ENCODE results near the gene MYO5C.

The MYO5C gene

DNA sequence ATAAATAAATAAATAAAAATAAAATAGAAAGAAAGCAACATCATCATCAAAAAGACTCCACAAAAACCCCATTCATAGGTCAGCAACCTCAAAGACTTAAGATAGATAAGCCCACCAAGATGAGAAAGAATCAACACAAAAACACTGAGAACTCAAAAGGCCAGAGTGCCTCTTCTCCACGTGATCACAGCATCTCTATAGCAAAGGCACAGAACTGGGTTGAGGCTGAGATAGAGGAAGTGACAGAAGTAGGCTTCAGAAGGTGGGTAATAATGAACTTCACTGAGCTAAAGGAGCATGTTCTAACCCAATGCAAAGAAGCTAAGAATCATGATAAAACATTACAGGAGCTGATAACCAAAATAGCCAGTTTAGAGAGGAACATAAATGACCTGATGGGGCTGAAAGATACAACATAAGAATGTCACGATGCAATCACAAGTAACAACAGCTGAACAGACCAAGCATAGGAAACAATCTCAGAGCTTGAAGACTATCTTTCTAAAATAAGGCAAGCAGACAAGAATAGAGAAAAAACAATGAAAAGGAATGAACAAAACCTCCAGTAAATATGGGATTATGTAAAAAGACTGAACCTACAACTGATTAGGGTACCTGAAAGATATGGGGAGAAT, 130.9 kb downstream of the MYO5C start:
- TF ChIP-seq, protein P1, sequence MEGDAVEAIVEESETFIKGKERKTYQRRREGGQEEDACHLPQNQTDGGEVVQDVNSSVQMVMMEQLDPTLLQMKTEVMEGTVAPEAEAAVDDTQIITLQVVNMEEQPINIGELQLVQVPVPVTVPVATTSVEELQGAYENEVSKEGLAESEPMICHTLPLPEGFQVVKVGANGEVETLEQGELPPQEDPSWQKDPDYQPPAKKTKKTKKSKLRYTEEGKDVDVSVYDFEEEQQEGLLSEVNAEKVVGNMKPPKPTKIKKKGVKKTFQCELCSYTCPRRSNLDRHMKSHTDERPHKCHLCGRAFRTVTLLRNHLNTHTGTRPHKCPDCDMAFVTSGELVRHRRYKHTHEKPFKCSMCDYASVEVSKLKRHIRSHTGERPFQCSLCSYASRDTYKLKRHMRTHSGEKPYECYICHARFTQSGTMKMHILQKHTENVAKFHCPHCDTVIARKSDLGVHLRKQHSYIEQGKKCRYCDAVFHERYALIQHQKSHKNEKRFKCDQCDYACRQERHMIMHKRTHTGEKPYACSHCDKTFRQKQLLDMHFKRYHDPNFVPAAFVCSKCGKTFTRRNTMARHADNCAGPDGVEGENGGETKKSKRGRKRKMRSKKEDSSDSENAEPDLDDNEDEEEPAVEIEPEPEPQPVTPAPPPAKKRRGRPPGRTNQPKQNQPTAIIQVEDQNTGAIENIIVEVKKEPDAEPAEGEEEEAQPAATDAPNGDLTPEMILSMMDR (IDR thresholded peaks at IDR 0.05; ENCODE audit: extremely low read depth, insufficient read depth, missing control alignments), result no peak
- no peak for DNase-seq (ENCODE audit: low spot score)
- in situ Hi-C loops (cut with MboI; ENCODE audit: low pct_unique_long_range_greater_than_20kb, low sequenced_read_pairs, unreplicated experiment), result no loop called here

DNA sequence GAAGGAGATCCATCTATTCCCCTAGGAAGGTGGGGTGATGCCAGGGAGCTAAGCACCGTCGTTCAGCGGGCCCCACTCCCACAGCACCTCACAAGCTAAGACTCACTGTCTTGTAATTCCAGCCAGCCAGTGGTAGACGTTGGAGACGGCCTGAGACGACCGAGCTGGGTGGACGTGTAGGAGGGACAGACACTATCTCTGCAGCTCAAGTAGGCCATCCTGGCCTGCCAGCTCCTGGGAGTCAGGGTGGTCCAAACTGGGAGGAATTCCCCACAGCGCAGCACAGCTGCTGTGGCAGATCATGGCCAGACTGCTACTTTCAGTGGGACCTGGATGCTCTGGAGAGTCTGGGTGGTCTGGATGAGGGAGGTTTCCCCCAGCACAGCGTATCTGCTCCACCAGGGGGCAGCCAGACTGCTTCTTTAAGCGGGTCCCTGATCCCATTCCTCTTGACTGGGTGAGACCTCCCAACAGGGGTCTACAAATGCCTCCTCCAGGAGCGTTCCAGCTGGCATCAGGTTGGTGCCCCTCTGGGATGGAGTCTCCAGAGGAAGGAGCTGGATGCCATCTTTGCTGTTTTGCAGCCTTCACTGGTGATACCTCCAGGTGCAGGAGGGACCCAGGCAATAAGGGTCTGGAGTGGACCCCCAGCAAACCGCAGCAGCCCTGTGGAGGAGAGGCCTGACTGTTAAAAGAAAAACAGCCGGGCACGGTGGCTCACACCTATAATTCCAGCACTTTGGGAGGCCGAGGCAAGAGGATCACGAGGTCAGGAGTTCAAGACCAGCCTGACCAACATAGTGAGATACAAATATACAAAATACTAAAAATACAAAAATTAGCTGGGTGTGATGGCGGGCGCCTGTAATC, 132.0 kb downstream of the MYO5C start:
- TF ChIP-seq, protein P1 (IDR thresholded peaks at IDR 0.05; ENCODE audit: extremely low read depth, insufficient read depth, missing control alignments), result peak; percentile 40
- in situ Hi-C loops (cut with MboI; ENCODE audit: low pct_unique_long_range_greater_than_20kb, low sequenced_read_pairs, unreplicated experiment), result no loop called here
- no peak for DNase-seq (ENCODE audit: low spot score)

DNA sequence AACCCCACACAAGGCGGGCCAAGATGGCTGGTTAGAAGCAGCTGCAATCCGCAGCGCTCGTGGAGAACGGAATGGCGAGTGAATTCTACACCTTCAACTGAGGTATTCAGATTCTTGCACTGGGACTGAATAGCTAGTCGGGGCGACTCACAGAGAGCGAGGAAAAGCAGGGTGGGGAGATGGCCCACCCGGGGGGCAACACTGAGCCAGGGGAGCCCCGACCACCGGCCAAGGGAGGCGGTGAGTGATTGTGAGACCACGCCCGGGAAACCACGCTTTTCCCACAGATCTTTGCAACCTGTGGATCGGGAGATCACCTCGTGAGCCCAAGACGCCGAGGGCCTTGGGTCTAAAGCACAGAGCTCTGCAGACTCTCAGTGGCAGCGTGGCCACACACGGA, 132.7 kb downstream of the MYO5C start:
- in situ Hi-C loops (cut with MboI; ENCODE audit: low pct_unique_long_range_greater_than_20kb, low sequenced_read_pairs, unreplicated experiment), result no loop called here
- TF ChIP-seq, protein P1 (IDR thresholded peaks at IDR 0.05; ENCODE audit: extremely low read depth, insufficient read depth, missing control alignments), result no peak
- no peak for DNase-seq (ENCODE audit: low spot score)

DNA sequence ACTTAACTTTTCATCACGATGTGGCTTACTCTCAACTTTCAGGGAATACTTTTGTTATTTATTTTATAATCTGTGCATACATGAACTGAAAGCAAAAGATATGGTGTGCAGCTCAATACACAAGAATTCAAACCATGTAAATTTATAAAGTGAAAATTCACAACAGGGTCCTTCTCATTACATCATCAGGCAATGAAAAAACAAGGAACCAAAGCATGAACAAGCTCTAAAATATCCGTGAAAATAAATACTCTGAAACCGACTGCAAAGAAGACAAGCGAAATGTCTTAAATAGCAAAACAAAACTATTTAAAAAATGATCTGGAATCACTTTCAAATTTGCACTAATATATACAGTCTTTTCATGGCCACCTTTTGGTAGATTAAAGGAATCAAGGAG, 133.3 kb downstream of the MYO5C start:
- TF ChIP-seq, protein P1 (IDR thresholded peaks at IDR 0.05; ENCODE audit: extremely low read depth, insufficient read depth, missing control alignments), result no peak
- DNase-seq (ENCODE audit: low spot score), result no peak
- in situ Hi-C loops (cut with MboI; ENCODE audit: low pct_unique_long_range_greater_than_20kb, low sequenced_read_pairs, unreplicated experiment), result no loop called here

DNA sequence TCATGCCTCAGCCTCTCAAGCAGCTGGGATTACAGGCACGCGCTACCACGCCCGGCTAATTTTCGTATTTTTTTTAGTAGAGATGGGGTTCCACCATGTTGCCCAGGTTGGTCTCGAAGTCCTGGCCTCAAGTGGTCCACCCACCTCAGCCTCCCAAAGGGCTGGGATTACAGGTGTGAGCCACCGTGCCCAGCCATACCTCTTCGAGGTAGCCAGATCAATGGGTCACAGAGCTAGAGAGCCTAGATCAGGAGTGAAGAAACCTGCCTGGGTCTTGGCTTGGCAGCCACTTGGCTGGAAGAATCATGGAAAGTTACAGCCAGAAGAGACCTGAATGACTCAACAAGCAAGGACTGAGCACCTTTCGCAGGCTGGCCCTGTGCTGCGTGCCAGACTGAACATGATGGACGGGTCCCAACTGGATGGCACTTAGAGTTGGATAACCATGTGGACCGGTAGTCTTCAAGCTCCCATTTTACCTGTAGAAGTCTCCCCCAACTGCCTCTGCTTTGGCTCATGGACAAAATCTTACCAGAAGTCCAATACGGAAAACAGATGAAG, 134.1 kb downstream of the MYO5C start:
- TF ChIP-seq, protein P1 (IDR thresholded peaks at IDR 0.05; ENCODE audit: extremely low read depth, insufficient read depth, missing control alignments), result no peak
- in situ Hi-C loops (cut with MboI; ENCODE audit: low pct_unique_long_range_greater_than_20kb, low sequenced_read_pairs, unreplicated experiment), result no loop called here
- no peak for DNase-seq (ENCODE audit: low spot score)

DNA sequence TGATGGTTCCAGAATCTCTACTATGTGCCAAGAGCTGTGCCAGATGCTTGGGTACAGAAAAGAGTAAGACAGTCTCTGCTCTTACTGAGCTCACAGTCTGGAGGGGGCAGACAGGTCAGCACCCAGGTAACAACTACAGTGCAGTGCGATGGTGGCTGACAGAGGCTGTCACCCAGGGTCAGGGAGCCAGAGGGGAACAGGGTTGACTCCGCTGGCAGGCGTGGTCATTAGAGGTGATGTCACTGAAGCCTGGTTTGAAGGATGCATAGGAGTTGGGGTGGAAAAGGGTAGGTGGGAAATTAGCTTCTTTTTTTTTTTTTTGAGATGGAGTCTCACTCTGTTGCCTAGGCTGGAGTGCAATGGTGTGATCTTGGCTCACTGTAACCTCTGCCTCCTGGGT, 136.0 kb downstream of the MYO5C start:
- no peak for DNase-seq (ENCODE audit: low spot score)
- in situ Hi-C loops (cut with MboI; ENCODE audit: low pct_unique_long_range_greater_than_20kb, low sequenced_read_pairs, unreplicated experiment), result no loop called here
- TF ChIP-seq, protein P1 (IDR thresholded peaks at IDR 0.05; ENCODE audit: extremely low read depth, insufficient read depth, missing control alignments), result no peak

Measured in GM13977 (cell line).